ENCODE measurements around the gene SLC39A3. TPM values are rescaled to one million over a fixed set of nuclear protein-coding genes. Genes with fewer than 3 reads are reported as not detected.

Gene SLC39A3
- total and polyA plus RNA-seq, 10 of the 15 experiments (the other 5 are each of a cell fraction or from before 2014, with no cell fraction given) = 0.63 to 67.1 (median 51.2) TPM

- no peak for TF ChIP-seq NFYB (IDR thresholded peaks at IDR 0.05; ENCODE audit: insufficient read depth, low read depth, low read length)
- TF ChIP-seq SREBF2 (IDR thresholded peaks at IDR 0.05; ENCODE audit: low read length) = no peak
- no peak for TF ChIP-seq SIN3A (IDR thresholded peaks at IDR 0.05; ENCODE audit: low read depth, low read length)
These were observed 11.1 kb upstream of the SLC39A3 start (continued) for GRCh38 chr19:2750808-2751437.

GRCh38 chr19:2747349-2747748 is 7.5 kb upstream of the SLC39A3 start:
- BruUV-seq (replicated peaks) = no TSS peak
- FAIRE-seq = no peak
- no peaks in the 10 kb centered on the region for H3K9me3 ChIP-seq (replicated peaks; ENCODE audit: control insufficient read depth, insufficient read depth, low read length)
- POLR2A ChIA-PET = no interaction called here
- no peaks in the 10 kb centered on the region for H3K27me3 ChIP-seq (replicated peaks in 1 of 2; ENCODE audit: control insufficient read depth in 2 of 2, insufficient read depth in 2 of 2, low read length in 1 of 2)
- RAD21 ChIA-PET (ENCODE audit: unreplicated experiment) = interaction anchor here (0.9 to 3.5 kb wide), 3 partner anchors 12 to 99 kb away, joined by 3 to 45 read pairs (median 5); no protein-coding TSS in a partner anchor
- WGBS (ENCODE audit: insufficient coverage, insufficient replicate concordance, low lambda C conversion rate, missing lambda C conversion rate) = under 1% methylated on average over 7 of the region's 7 CpGs
- H3K4me2 ChIP-seq (ENCODE audit: control insufficient read depth, insufficient read depth) = 0 out of 2 replicates have a peak overlapping the region, but pooled peaks have one; percentile 38
- peak; percentile 53 for ATAC-seq
- DNase-seq (ENCODE audit: low read depth, low spot score) = peak; percentile 42
- no peaks in the 10 kb centered on the region for H3K36me3 ChIP-seq (ENCODE audit: control insufficient read depth in 2 of 2, insufficient read depth in 2 of 2, low read length in 1 of 2)
- H3K4me1 ChIP-seq (ENCODE audit: control insufficient read depth, insufficient read depth, low read length) = peaks cover 17% of the 10 kb centered on the region
- SMC1A ChIA-PET (ENCODE audit: uncharacterized antibody, unreplicated experiment) = interaction anchor here (3.4 kb wide), 1 partner anchor 99 kb away, joined by 20 read pairs; no protein-coding TSS in a partner anchor
- H3K79me2 ChIP-seq (ENCODE audit: control insufficient read depth, insufficient read depth, low read length) = no peaks in the 10 kb centered on the region
- no peak overlapping the region for H2AFZ ChIP-seq (ENCODE audit: control insufficient read depth, low read depth, low read length)
- H3K27ac ChIP-seq (ENCODE audit: control insufficient read depth, insufficient read depth) = no peak overlapping the region
- intact Hi-C loops (cut with micrococcal nuclease; ENCODE audit: unreplicated experiment) (loop anchor here (5.0 to 10.0 kb wide), 3 partner anchors 35 to 283 kb away; partner anchors contain the start of genes GNG7 and SGTA), in situ Hi-C loops (cut with MboI) (loop anchor here (5.0 kb wide), 1 partner anchor 100 kb away; no protein-coding TSS in a partner anchor)
- no peaks in the 10 kb centered on the region for H4K20me1 ChIP-seq (ENCODE audit: control insufficient read depth, insufficient read depth)
- CTCF ChIA-PET = interaction anchor here (0.6 to 6.0 kb wide), 4 partner anchors 37 to 367 kb away, joined by 3 to 125 read pairs (median 3); no protein-coding TSS in a partner anchor
- TF ChIP-seq FOXK2 (IDR thresholded peaks at IDR 0.05) (no peak), CBX5 (IDR thresholded peaks at IDR 0.05; ENCODE audit: low read depth) (no peak), ATF7 (IDR thresholded peaks at IDR 0.05; ENCODE audit: low read depth) (no peak), TBL1XR1 (IDR thresholded peaks at IDR 0.05; ENCODE audit: low read depth, low read length) (peak; percentile 39; the same call in 1 of the 2 replicates), DPF2 (IDR thresholded peaks at IDR 0.05) (no peak), MEF2B (IDR thresholded peaks at IDR 0.05; ENCODE audit: partially characterized antibody, poor library complexity, severe bottlenecking) (peak; percentile 62), CHD1 (IDR thresholded peaks at IDR 0.05; ENCODE audit: low read depth, low read length) (no peak), RUNX3 (IDR thresholded peaks at IDR 0.05; ENCODE audit: low read length) (peak; percentile 33; the same call in 1 of the 2 replicates), NFYA (IDR thresholded peaks at IDR 0.05; ENCODE audit: borderline replicate concordance, low read depth, low read length) (no peak), MEF2A (IDR thresholded peaks at IDR 0.05; ENCODE audit: insufficient read depth, low read depth, low read length) (peak; percentile 78; the same call in 1 of the 2 replicates), RAD51 (IDR thresholded peaks at IDR 0.05) (no peak), ZBTB40 (IDR thresholded peaks at IDR 0.05; ENCODE audit: borderline replicate concordance) (peak; percentile 86)
- H3K4me3 ChIP-seq = no peak overlapping the region; the same call in 1 of the 2 replicates
- H3K9ac ChIP-seq (ENCODE audit: control insufficient read depth, insufficient read depth, low read length) = no peak overlapping the region

All from GM12878 (cell line).